H4 (cell line): Measurements from ENCODE around the gene KIAA1549. TPM values are rescaled to one million over a fixed set of nuclear protein-coding genes. Genes with fewer than 3 reads are reported as not detected.
A peak's percentile ranks its signal among the peaks of the same experiment; 100 is the strongest.
"Not testable (repeated sequence)": the region's sequence is repeated elsewhere in the genome, so short reads cannot be mapped to it uniquely, and the experiment has no call there.

Experiments
- DNase-seq: peaks from one replicate; pipeline ENCODE4 v3.0.0-alpha.2; 2015; ENCODE audit warnings: low spot score
- total RNA-seq: library from RNA; depleted of rRNA; stranded (reverse); fragments of >200 nt; shearing (Covaris generic); gene quantifications from 2 replicates; pipeline ENCODE4 v1.2.3, GENCODE V29; 2014; rRNA removed

Gene KIAA1549
- 2.5 and 3.3 TPM in 2 replicates for total RNA-seq

- peak; percentile 58 for DNase-seq
Measured at GRCh38 chr7:138981332-138982203, at the start of gene KIAA1549. KIAA1549 (minus strand) TSS chr7:138981389; CDS start chr7:138981269, 120 bp downstream.

DNA sequence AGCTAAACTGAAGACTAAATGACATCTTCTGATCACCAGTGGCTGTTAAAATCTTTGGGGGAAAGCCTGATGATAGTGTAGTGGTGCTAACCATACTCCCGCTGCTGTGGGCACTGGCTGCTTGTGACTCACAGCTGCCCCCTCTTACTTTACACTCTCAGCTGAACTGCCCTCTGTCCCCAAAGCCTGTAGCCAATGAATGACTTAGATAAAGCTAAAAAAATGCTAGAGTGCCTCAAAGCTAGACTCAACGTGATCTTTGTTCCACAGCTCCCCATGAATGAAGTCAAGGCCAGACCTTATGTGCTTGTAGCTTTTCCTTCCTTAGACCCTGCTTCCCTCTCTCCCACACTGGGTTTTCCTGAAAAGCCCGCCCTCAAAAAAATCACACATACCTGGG lies 48.2 kb upstream of the KIAA1549 start:
- no peak for DNase-seq

- DNase-seq: no peak
Measured at GRCh38 chr7:139026551-139026950, 45.4 kb upstream of the KIAA1549 start.

DNA sequence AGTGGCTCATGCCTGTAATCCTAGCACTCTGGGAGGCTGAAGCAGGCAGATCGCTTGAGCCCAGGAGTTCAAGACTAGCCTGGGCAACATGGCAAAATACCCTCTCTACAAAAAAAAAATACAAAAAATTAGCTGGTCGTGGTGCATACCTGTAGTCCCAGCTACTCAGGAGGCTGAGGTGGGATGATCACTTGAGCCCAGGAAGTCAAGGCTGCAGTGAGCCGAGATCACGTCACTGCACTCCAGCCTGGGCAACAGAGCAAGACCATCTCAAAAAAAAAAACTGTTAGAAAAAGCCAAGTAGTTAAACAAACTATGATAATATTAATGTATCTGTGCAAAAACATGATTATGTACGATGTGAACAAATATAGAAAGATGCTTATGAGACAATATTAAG lies 44.7 kb upstream of the KIAA1549 start:
- DNase-seq: not testable (repeated sequence)

- DNase-seq: no peak
Measured at GRCh38 chr7:139023076-139023475, 41.9 kb upstream of the KIAA1549 start.

- no peak for DNase-seq
Measured at GRCh38 chr7:139022286-139022685, 41.1 kb upstream of the KIAA1549 start.

- no peak for DNase-seq
Measured at GRCh38 chr7:139018910-139019309, 37.7 kb upstream of the KIAA1549 start.

GRCh38 chr7:139016931-139017511 lies 35.8 kb upstream of the KIAA1549 start:
- peak; percentile 61 for DNase-seq

DNA sequence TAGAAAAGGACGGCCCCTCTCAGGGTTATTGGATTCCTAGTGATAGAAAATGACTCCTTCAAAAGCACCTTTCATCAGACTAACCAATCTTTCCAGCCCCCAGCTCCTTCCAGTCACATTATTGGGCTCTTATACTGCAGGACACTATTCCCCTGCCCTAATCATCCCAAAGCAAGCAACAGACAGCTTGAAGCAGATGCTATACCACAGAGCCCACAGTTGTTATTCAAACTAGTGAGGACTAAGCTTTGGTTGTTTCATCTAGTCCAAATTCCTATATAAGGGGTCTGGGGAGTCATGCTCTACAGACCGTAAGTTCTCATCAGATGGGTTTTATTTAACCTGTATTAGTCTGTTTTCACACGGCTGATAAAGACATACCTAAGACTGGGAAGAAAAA lies 30.2 kb upstream of the KIAA1549 start:
- DNase-seq: no peak

- no peak for DNase-seq
Measured at GRCh38 chr7:139004321-139005090, 23.3 kb upstream of the KIAA1549 start.

DNA sequence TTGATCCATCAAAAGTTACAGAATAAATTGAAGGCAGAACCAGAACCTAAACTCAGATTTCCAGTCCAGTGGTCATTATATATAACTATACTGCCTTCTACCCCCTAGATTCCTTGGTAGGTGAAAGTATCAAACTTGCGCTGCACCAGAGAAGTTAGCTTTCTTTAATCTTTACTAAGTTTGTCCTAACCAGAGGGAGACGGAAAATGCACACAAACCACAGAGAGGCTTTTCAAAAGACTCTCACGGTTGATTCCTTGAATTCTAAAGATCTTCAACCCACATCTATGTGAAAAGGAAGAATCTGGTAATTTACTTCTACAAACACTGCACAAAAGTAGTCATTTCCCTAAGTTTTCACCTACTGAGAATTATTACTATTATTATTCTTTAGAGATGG lies 18.2 kb upstream of the KIAA1549 start:
- DNase-seq: no peak

DNA sequence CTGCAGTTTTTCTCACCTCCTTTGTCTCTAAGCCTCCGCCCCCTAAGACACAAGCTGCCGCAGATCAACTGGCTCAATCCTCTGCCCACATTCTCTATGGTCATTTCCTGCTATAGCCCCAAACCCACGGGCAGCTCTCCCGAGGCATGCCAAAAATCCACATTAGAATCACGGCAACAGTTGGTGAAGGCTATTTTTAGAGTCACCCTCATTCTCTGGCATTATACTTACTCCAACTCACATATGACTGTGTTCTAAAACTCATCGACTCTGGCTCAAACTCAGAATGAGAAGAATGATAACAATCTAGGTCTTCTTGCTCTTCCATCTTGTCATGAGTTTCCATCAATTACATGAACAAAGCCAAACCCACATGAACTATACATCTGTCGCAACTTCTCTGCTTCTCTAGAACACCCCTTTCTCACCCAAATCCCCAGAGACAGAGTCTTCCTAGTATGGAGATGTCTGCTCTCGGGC lies 10.9 kb upstream of the KIAA1549 start:
- no peak for DNase-seq

- DNase-seq: no peak
Measured at GRCh38 chr7:138987686-138988085, 6.5 kb upstream of the KIAA1549 start.

DNA sequence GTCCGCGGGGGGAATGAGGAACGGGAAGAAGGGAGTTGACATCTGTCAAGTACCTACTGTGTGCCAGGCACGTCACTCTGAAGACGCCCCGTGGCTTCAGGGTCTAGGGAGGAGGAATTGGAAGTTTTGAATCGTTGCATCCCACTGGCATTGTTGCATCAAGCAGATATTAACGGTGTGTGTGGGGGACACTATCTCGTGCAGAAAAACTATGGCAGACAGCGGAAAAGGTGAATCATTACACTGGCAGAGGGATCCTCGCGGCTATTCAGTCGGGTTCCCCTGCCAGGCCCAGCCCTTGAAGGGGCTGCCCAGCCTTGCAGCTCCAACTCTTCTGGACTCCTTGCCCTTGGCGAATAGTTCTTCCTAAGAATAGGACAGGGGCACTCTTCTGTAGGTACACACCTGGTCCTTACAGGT lies 1.0 kb upstream of the KIAA1549 start:
- no peak for DNase-seq

DNA sequence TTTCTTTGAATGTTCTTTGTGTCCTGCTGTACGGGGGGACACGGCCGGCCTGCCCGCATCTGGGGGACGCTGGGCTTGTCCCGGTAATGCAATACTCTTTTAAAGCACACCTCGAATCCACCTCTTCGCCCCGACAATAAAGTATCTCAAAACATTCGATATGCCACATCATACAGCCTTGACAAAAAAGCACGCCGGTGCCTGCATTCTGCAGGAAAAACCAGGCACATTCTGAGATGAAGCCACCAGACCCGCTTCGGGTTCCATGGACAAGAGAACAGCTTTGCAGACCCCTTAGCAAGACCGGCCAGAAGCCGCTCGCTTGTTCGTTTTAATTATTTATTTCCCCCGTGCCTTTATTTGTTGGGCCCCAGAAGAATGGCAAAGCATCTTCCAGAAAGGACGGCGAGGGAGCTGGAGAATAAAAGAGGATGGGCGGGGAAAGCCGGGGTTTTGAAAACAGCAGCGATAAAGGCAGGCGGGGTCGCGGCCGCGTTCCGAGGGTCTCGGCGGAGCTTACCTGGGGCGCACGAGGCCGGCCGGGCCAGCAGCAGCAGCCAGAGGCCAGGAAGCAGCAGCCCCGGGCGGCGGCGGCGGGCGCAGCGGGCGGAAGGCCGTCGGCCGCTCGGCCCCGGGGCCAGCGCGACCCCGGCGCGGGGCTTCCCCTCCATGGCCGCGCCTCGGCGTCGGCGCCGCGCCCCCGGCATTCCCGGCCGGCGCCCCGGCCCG lies 462 bp downstream of the KIAA1549 start:
- DNase-seq: no peak

GRCh38 chr7:138979988-138980562 lies 1.1 kb downstream of the KIAA1549 start:
- DNase-seq: no peak

DNA sequence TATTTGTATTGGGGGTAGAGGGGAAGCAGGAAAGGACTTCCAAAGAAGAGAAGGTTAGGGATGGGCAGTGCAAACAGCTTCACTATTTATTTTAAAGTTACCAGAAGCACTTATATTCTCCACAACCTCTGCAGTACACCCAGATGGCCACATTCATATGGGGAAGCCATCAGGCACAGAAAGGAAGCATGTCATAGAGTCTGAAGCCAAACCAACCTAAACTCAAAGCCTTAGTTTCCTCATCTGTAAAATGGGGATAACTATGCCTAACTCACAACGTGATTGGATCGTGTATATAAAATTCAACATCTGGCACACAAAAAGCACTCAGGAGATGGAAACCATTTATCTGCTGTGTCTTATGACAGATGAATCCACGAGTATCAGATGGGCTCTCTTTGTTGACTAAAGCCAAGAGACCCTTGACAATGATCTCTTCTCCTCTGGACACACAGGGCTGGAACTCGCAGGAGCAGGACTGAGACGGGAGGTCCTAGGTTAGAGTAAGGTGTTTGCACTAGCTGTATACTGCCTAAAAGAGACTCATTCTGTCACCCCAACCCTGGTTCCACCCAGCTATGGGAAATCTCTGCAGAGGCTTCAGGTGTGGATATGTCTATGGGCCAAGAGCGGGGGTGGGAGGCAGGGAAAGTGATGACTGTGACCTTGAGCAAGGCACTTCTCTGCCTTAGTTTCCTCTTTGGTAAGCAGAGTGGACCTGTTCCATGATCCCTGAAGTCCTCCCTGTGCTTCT lies 1.8 kb downstream of the KIAA1549 start:
- DNase-seq: peak; percentile 33

DNA sequence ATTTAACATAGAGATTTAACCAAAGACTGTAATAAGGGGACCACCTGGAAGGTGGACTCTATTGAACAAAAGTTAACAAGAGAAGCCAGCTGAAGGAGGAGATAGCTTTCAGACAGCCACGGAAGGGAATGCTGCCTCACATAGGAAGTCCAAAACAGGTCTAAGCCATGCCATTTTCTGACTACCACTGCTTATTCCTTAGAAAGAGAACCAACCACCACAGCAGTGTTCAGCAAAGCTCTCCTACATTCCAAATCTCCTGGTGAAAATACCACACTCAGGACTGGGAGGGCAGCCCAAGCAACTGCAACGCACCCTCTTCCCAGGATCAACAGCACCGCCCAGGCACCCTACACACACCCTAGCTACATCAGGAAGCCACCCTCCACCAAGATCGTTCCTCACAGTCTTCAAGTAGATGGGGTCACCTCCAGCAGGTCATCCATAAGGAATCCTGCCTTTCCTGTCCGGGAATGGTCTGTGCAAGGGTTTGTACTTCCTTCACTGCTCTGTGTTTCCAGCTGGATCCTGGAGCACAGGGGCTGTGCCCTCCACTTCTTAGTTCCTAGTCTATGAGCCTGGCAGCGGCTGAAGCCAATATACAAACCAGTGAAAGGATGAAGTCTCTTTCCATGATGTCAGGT lies 2.5 kb downstream of the KIAA1549 start:
- no peak for DNase-seq

GRCh38 chr7:138976161-138976560 lies 5.0 kb downstream of the KIAA1549 start:
- DNase-seq: not testable (repeated sequence)
